ENCODE results near the gene GPR150. TPM values are rescaled to one million over a fixed set of nuclear protein-coding genes. Genes with fewer than 3 reads are reported as not detected.
"Not testable (repeated sequence)": the region's sequence is repeated elsewhere in the genome, so short reads cannot be mapped to it uniquely, and the experiment has no call there.

The GPR150 gene
- polyA plus RNA-seq, 1 donor from 2014 or later, result 0.66 TPM

- Mint-ChIP-seq H3K4me3 (no peak overlapping the region), H3K4me1 (peaks cover 10 to 13% (median 12%) of the 10 kb centered on the region in 3 donors), H3K27ac (peak overlapping the region; percentile 16 to 92 (median 79)), H3K36me3 (no peaks in the 10 kb centered on the region), H3K27me3 (peaks cover 5% of the 10 kb centered on the region), H3K9me3 (peaks cover 0 to 6% (median 6%) of the 10 kb centered on the region in 3 donors)
Measured at GRCh38 chr5:95631991-95632675, 12.2 kb downstream of the GPR150 start.

GRCh38 chr5:95632942-95633341 lies 13.1 kb downstream of the GPR150 start:
- not testable (repeated sequence) for H3K27ac Mint-ChIP-seq, H3K27me3 Mint-ChIP-seq, H3K4me3 Mint-ChIP-seq, H3K36me3 Mint-ChIP-seq, H3K9me3 Mint-ChIP-seq
- peaks cover 10 to 13% (median 12%) of the 10 kb centered on the region in 3 donors for H3K4me1 Mint-ChIP-seq

- Mint-ChIP-seq H3K9me3 (peaks cover 0 to 6% (median 6%) of the 10 kb centered on the region in 3 donors), H3K4me1 (peaks cover 10 to 13% (median 12%) of the 10 kb centered on the region in 3 donors), H3K27me3 (peaks cover 10% of the 10 kb centered on the region), H3K4me3 (peak overlapping the region in 1 of 4 donors; percentile 39), H3K36me3 (no peaks in the 10 kb centered on the region), H3K27ac (peak overlapping the region in 1 of 3 donors; percentile 10)
Measured at GRCh38 chr5:95633671-95634070, 13.8 kb downstream of the GPR150 start.

GRCh38 chr5:95634081-95634480 lies 14.2 kb downstream of the GPR150 start:
- no peak overlapping the region for H3K4me3 Mint-ChIP-seq
- peaks cover 0 to 6% (median 6%) of the 10 kb centered on the region in 3 donors for H3K9me3 Mint-ChIP-seq
- peaks cover 10% of the 10 kb centered on the region for H3K27me3 Mint-ChIP-seq
- no peaks in the 10 kb centered on the region for H3K36me3 Mint-ChIP-seq
- H3K27ac Mint-ChIP-seq, result no peak overlapping the region
- H3K4me1 Mint-ChIP-seq, result peaks cover 10 to 13% (median 12%) of the 10 kb centered on the region in 3 donors

GRCh38 chr5:95638632-95639031 lies 18.7 kb downstream of the GPR150 start:
- Mint-ChIP-seq H3K4me1 (peaks cover 0 to 2% (median 0%) of the 10 kb centered on the region in 3 donors), H3K9me3 (no peaks in the 10 kb centered on the region), H3K27me3 (peaks cover 10% of the 10 kb centered on the region), H3K4me3 (no peak overlapping the region), H3K27ac (no peak overlapping the region), H3K36me3 (no peaks in the 10 kb centered on the region)

GRCh38 chr5:95641741-95642220 lies 21.9 kb downstream of the GPR150 start:
- H3K4me3 Mint-ChIP-seq, result no peak overlapping the region
- peak overlapping the region in 1 of 3 donors; percentile 51 for H3K27ac Mint-ChIP-seq
- peaks cover 7% of the 10 kb centered on the region for H3K27me3 Mint-ChIP-seq
- H3K9me3 Mint-ChIP-seq, result no peaks in the 10 kb centered on the region
- peaks cover 6 to 10% (median 6%) of the 10 kb centered on the region in 3 donors for H3K4me1 Mint-ChIP-seq
- no peaks in the 10 kb centered on the region for H3K36me3 Mint-ChIP-seq

- peaks cover 4% of the 10 kb centered on the region for H3K27me3 Mint-ChIP-seq
- peak overlapping the region in 1 of 3 donors; percentile 61 for H3K27ac Mint-ChIP-seq
- no peaks in the 10 kb centered on the region for H3K36me3 Mint-ChIP-seq
- peaks cover 10 to 15% (median 10%) of the 10 kb centered on the region in 3 donors for H3K4me1 Mint-ChIP-seq
- no peak overlapping the region for H3K4me3 Mint-ChIP-seq
- H3K9me3 Mint-ChIP-seq, result no peaks in the 10 kb centered on the region
Measured at GRCh38 chr5:95643152-95643551, 23.3 kb downstream of the GPR150 start.

- Mint-ChIP-seq H3K4me1 (peaks cover 10 to 15% (median 10%) of the 10 kb centered on the region in 3 donors), H3K9me3 (no peaks in the 10 kb centered on the region), H3K27me3 (no peaks in the 10 kb centered on the region), H3K4me3 (peak overlapping the region in 3 of 4 donors; percentile 1 to 27 (median 14)), H3K36me3 (no peaks in the 10 kb centered on the region), H3K27ac (peak overlapping the region in 2 of 3 donors; percentile 33 to 71)
Measured at GRCh38 chr5:95644351-95645042, 24.6 kb downstream of the GPR150 start.

GRCh38 chr5:95646226-95646568 lies 26.3 kb downstream of the GPR150 start:
- not testable (repeated sequence) for H3K27me3 Mint-ChIP-seq, H3K9me3 Mint-ChIP-seq, H3K36me3 Mint-ChIP-seq
- Mint-ChIP-seq H3K4me3 (peak overlapping the region; percentile 88 to 95 (median 94)), H3K27ac (peak overlapping the region in 2 of 3 donors; percentile 91 to 96), H3K4me1 (peaks cover 10 to 19% (median 10%) of the 10 kb centered on the region in 3 donors)

GRCh38 chr5:95646569-95647431 lies 26.9 kb downstream of the GPR150 start, which contains the start of gene RFESD:
Gene RFESD, plus strand, starts transcription at chr5:95646777. Its CDS starts 5,495 bp downstream, at chr5:95652272.
- Mint-ChIP-seq H3K9me3 (no peaks in the 10 kb centered on the region), H3K4me1 (peaks cover 10 to 19% (median 10%) of the 10 kb centered on the region in 3 donors), H3K36me3 (no peaks in the 10 kb centered on the region), H3K27me3 (no peaks in the 10 kb centered on the region), H3K27ac (peak within 1 kb of the TSS; percentile 87 to 96 (median 91)), H3K4me3 (peak within 1 kb of the TSS; percentile 88 to 95 (median 94))

- Mint-ChIP-seq H3K27ac (peak overlapping the region in 1 of 3 donors; percentile 91), H3K4me1 (peaks cover 10 to 19% (median 10%) of the 10 kb centered on the region in 3 donors), H3K36me3 (no peaks in the 10 kb centered on the region)
Measured at GRCh38 chr5:95647886-95648860, 28.3 kb downstream of the GPR150 start.

GRCh38 chr5:95649274-95649673 lies 29.4 kb downstream of the GPR150 start:
- no peaks in the 10 kb centered on the region for H3K27me3 Mint-ChIP-seq
- H3K36me3 Mint-ChIP-seq, result no peaks in the 10 kb centered on the region
- no peaks in the 10 kb centered on the region for H3K9me3 Mint-ChIP-seq
- peaks cover 8 to 16% (median 8%) of the 10 kb centered on the region in 3 donors for H3K4me1 Mint-ChIP-seq
- H3K27ac Mint-ChIP-seq, result no peak overlapping the region
- H3K4me3 Mint-ChIP-seq, result no peak overlapping the region

More at GRCh38 chr5:95647886-95648860, 28.3 kb downstream of the GPR150 start:
- Mint-ChIP-seq H3K4me3 (peak overlapping the region in 3 of 4 donors; percentile 39 to 57 (median 49)), H3K9me3 (no peaks in the 10 kb centered on the region), H3K27me3 (no peaks in the 10 kb centered on the region)

GRCh38 chr5:95649842-95650620 lies 30.1 kb downstream of the GPR150 start:
- no peaks in the 10 kb centered on the region for H3K9me3 Mint-ChIP-seq
- no peaks in the 10 kb centered on the region for H3K36me3 Mint-ChIP-seq
- peaks cover 4 to 13% (median 7%) of the 10 kb centered on the region in 3 donors for H3K4me1 Mint-ChIP-seq
- no peak overlapping the region for H3K27ac Mint-ChIP-seq
- no peaks in the 10 kb centered on the region for H3K27me3 Mint-ChIP-seq
- peak overlapping the region in 1 of 4 donors; percentile 60 for H3K4me3 Mint-ChIP-seq

Data from IgD-negative memory B cell (primary cell).